ENCODE data around the gene ZNF236.
"Not testable (repeated sequence)": the region's sequence is repeated elsewhere in the genome, so short reads cannot be mapped to it uniquely, and the experiment has no call there.

The ZNF236 gene

GRCh38 chr18:76938619-76939018 lies 116.3 kb downstream of the ZNF236 start:
- in situ Hi-C loops (cut with HindIII; ENCODE audit: low sequenced_read_pairs): no loop called here

GRCh38 chr18:76941284-76941683 lies 118.9 kb downstream of the ZNF236 start:
- in situ Hi-C loops (cut with HindIII; ENCODE audit: low sequenced_read_pairs): no loop called here

GRCh38 chr18:76943542-76944339 lies 121.4 kb downstream of the ZNF236 start:
- in situ Hi-C loops (cut with HindIII; ENCODE audit: low sequenced_read_pairs): no loop called here

- in situ Hi-C loops (cut with HindIII; ENCODE audit: low sequenced_read_pairs): not testable (repeated sequence)
Measured at GRCh38 chr18:76944346-76944745, 122.0 kb downstream of the ZNF236 start.

GRCh38 chr18:76948345-76948744 lies 126.0 kb downstream of the ZNF236 start:
- in situ Hi-C loops (cut with HindIII; ENCODE audit: low sequenced_read_pairs): no loop called here

- in situ Hi-C loops (cut with HindIII; ENCODE audit: low sequenced_read_pairs): no loop called here
Measured at GRCh38 chr18:76951456-76952247, 129.3 kb downstream of the ZNF236 start.

GRCh38 chr18:76952747-76953146 lies 130.4 kb downstream of the ZNF236 start:
- in situ Hi-C loops (cut with HindIII; ENCODE audit: low sequenced_read_pairs): no loop called here

GRCh38 chr18:76953156-76953555 lies 130.8 kb downstream of the ZNF236 start:
- in situ Hi-C loops (cut with HindIII; ENCODE audit: low sequenced_read_pairs): no loop called here

- in situ Hi-C loops (cut with HindIII; ENCODE audit: low sequenced_read_pairs): no loop called here
Measured at GRCh38 chr18:76953583-76954233, 131.4 kb downstream of the ZNF236 start.

GRCh38 chr18:76955524-76956170 lies 133.3 kb downstream of the ZNF236 start:
- in situ Hi-C loops (cut with HindIII; ENCODE audit: low sequenced_read_pairs): no loop called here

- in situ Hi-C loops (cut with HindIII; ENCODE audit: low sequenced_read_pairs): no loop called here
Measured at GRCh38 chr18:76956648-76957047, 134.3 kb downstream of the ZNF236 start.

- in situ Hi-C loops (cut with HindIII; ENCODE audit: low sequenced_read_pairs): no loop called here
Measured at GRCh38 chr18:76957384-76958355, 135.3 kb downstream of the ZNF236 start.

- in situ Hi-C loops (cut with HindIII; ENCODE audit: low sequenced_read_pairs): no loop called here
Measured at GRCh38 chr18:76958692-76959341, 136.5 kb downstream of the ZNF236 start.

- in situ Hi-C loops (cut with HindIII; ENCODE audit: low sequenced_read_pairs): loop anchor here (5.0 kb wide), 1 partner anchor 47 kb away; no protein-coding TSS in a partner anchor
Measured at GRCh38 chr18:76959605-76960004, 137.2 kb downstream of the ZNF236 start.

- in situ Hi-C loops (cut with HindIII; ENCODE audit: low sequenced_read_pairs): loop anchor here (5.0 kb wide), 1 partner anchor 48 kb away; no protein-coding TSS in a partner anchor
Measured at GRCh38 chr18:76960528-76961035, 138.2 kb downstream of the ZNF236 start.

- in situ Hi-C loops (cut with HindIII; ENCODE audit: low sequenced_read_pairs): loop anchor here (5.0 kb wide), 1 partner anchor 51 kb away; no protein-coding TSS in a partner anchor
Measured at GRCh38 chr18:76962851-76963250, 140.5 kb downstream of the ZNF236 start.

GRCh38 chr18:76963936-76964335 lies 141.6 kb downstream of the ZNF236 start:
- in situ Hi-C loops (cut with HindIII; ENCODE audit: low sequenced_read_pairs): loop anchor here (5.0 kb wide), 1 partner anchor 52 kb away; no protein-coding TSS in a partner anchor

GRCh38 chr18:76965555-76966151 lies 143.3 kb downstream of the ZNF236 start:
- in situ Hi-C loops (cut with HindIII; ENCODE audit: low sequenced_read_pairs): not testable (repeated sequence)
